ENCODE results near the gene TKT. TPM values are rescaled to one million over a fixed set of nuclear protein-coding genes. Genes with fewer than 3 reads are reported as not detected.

Gene TKT
- total RNA-seq, 6 donors from 2014 or later: 402 to 605 (median 482) TPM

- Histone ChIP-seq H3K27ac (peak overlapping the region; percentile 40 to 86 (median 73)), H3K27me3 (no peaks in the 10 kb centered on the region), H3K9me3 (no peaks in the 10 kb centered on the region), H3K4me3 (no peak overlapping the region), H3K36me3 (peaks cover 5 to 64% (median 55%) of the 10 kb centered on the region in 4 donors), H3K4me1 (peaks cover 37 to 93% (median 83%) of the 10 kb centered on the region in 4 donors)
- DNase-seq: peak in 1 of 2 donors; percentile 78
- no peak for TF ChIP-seq POLR2A (IDR thresholded peaks at IDR 0.05)
- TF ChIP-seq EP300 (IDR thresholded peaks at IDR 0.05): no peak
- TF ChIP-seq CTCF (IDR thresholded peaks at IDR 0.05): no peak
- TF ChIP-seq POLR2AphosphoS5 (IDR thresholded peaks at IDR 0.05): no peak
- ATAC-seq (ENCODE audit: low FRiP score in 2 of 2): no peak
- 60 to 80% methylated on average over 4 to 5 of the region's 5 CpGs for WGBS, 2 donors
Observed at GRCh38 chr3:53239800-53240199, 16.0 kb downstream of the TKT start.

DNA sequence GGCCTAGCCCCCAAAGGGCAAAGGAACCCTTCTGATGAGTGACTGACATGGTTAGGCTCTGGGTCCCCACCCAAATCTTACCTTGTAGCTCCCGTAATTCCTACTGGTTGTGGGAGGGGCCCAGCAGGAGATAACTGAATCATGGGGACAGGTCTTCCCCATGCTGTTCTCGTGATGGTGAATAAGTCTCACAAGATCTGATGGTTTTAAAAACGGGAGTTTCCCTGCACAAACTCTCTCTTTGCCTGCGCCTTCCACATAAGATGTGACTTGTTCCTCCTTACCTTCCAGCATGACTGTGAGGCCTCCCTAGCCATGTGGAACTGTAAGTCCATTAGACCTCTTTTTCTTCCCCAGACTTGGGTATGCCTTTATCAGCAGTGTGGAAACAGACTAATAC lies 16.9 kb downstream of the TKT start:
- H3K27ac ChIP-seq: peak overlapping the region; percentile 40 to 86 (median 73)
- DNase-seq (no peak), ATAC-seq (ENCODE audit: low FRiP score in 2 of 2) (no peak)
- no peak for TF ChIP-seq POLR2AphosphoS5 (IDR thresholded peaks at IDR 0.05)
- TF ChIP-seq CTCF (IDR thresholded peaks at IDR 0.05): no peak
- TF ChIP-seq EP300 (IDR thresholded peaks at IDR 0.05): no peak
- no peak for TF ChIP-seq POLR2A (IDR thresholded peaks at IDR 0.05)
- H3K9me3 ChIP-seq: no peaks in the 10 kb centered on the region
- WGBS, 2 donors: 86 to 91% methylated on average over 3 to 4 of the region's 4 CpGs
- H3K4me3 ChIP-seq: no peak overlapping the region
- peaks cover 27 to 84% (median 74%) of the 10 kb centered on the region in 4 donors for H3K4me1 ChIP-seq
- H3K36me3 ChIP-seq: peaks cover 12 to 73% (median 64%) of the 10 kb centered on the region in 4 donors
- H3K27me3 ChIP-seq: no peaks in the 10 kb centered on the region

- WGBS, 2 donors: 85 to 91% methylated on average over 5 to 6 of the region's 6 CpGs
- Histone ChIP-seq H3K27ac (peak overlapping the region; percentile 54 to 86 (median 73)), H3K27me3 (no peaks in the 10 kb centered on the region), H3K36me3 (peaks cover 12 to 80% (median 69%) of the 10 kb centered on the region in 4 donors), H3K4me3 (no peak overlapping the region), H3K9me3 (no peaks in the 10 kb centered on the region), H3K4me1 (peaks cover 21 to 77% (median 68%) of the 10 kb centered on the region in 4 donors)
- ATAC-seq (ENCODE audit: low FRiP score in 2 of 2) (peak; percentile 53 to 79), DNase-seq (peak in 1 of 2 donors; percentile 79)
- TF ChIP-seq POLR2A (IDR thresholded peaks at IDR 0.05) (no peak), EP300 (IDR thresholded peaks at IDR 0.05) (peak in 1 of 4 donors; percentile 88), POLR2AphosphoS5 (IDR thresholded peaks at IDR 0.05) (peak; percentile 27 to 57)
Observed at GRCh38 chr3:53238051-53238850, 17.6 kb downstream of the TKT start.

DNA sequence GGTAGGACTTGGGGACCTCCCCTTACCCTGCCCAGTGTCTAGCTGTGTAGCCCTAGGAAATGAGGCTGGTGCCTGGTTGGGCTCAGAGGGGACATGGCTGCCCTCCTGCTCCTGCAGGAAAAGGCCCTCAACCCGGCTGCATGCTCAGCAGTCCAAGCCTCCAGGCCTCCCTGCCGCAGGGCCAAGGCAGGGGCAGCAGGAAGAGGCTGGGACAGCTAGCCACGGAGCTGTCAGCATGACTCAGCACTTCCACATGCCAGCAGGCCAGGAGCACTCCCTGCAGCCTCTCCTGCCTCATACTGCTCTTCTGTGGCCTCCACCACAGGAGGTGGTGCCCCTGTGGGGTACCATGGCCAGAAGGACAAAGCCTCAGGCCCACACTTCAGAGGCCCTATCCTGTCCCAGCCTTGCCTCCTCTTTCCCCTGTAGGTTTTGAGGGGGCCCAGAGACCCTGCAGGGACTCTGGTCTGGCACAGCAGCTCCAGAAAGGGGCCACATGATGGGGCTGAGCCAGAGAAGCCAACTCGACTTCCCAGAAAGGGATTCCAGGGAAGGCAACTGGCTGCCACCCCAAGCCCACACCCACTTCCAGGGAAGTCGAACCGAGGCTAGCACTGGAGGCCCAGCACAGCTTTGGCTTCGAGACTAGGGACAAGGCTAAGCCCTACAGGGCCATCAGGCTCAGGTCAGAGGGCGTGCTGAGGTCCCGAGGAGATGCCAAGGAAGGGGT lies 19.5 kb downstream of the TKT start:
- TF ChIP-seq POLR2AphosphoS5 (IDR thresholded peaks at IDR 0.05): peak in 1 of 2 donors; percentile 40
- no peak for TF ChIP-seq CTCF (IDR thresholded peaks at IDR 0.05)
- no peak for TF ChIP-seq EP300 (IDR thresholded peaks at IDR 0.05)
- peak in 1 of 4 donors; percentile 11 for TF ChIP-seq POLR2A (IDR thresholded peaks at IDR 0.05)
- Histone ChIP-seq H3K36me3 (peaks cover 9 to 92% (median 81%) of the 10 kb centered on the region in 4 donors), H3K27ac (peak overlapping the region; percentile 14 to 86 (median 79)), H3K9me3 (no peaks in the 10 kb centered on the region), H3K4me3 (no peak overlapping the region), H3K4me1 (peaks cover 13 to 57% (median 48%) of the 10 kb centered on the region in 4 donors), H3K27me3 (no peaks in the 10 kb centered on the region)
- DNase-seq (peak; percentile 62 to 90), ATAC-seq (ENCODE audit: low FRiP score in 2 of 2) (peak; percentile 28 to 85)
- WGBS, 2 donors: 50 to 81% methylated on average over 2 to 9 of the region's 9 CpGs

- DNase-seq (no peak), ATAC-seq (ENCODE audit: low FRiP score in 2 of 2) (no peak)
- Histone ChIP-seq H3K4me1 (peaks cover 13 to 50% (median 41%) of the 10 kb centered on the region in 4 donors), H3K9me3 (no peaks in the 10 kb centered on the region), H3K36me3 (peaks cover 16 to 92% (median 81%) of the 10 kb centered on the region in 4 donors), H3K27ac (peak overlapping the region; percentile 24 to 86 (median 79)), H3K27me3 (no peaks in the 10 kb centered on the region), H3K4me3 (no peak overlapping the region)
- 68 to 73% methylated on average over 6 of the region's 6 CpGs for WGBS, 2 donors
- no peak for TF ChIP-seq EP300 (IDR thresholded peaks at IDR 0.05)
- TF ChIP-seq CTCF (IDR thresholded peaks at IDR 0.05): no peak
- no peak for TF ChIP-seq POLR2AphosphoS5 (IDR thresholded peaks at IDR 0.05)
- no peak for TF ChIP-seq POLR2A (IDR thresholded peaks at IDR 0.05)
Observed at GRCh38 chr3:53235545-53235944, 20.3 kb downstream of the TKT start.

All from upper lobe of left lung (tissue), 6 donors.